HG03378 (cell line): Measurements from ENCODE around the gene PAPOLA.
"Not testable (repeated sequence)": the region's sequence is repeated elsewhere in the genome, so short reads cannot be mapped to it uniquely, and the experiment has no call there.

Experiments
- ATAC-seq: cut with Tn5 transposase; IDR thresholded peaks from one replicate; pipeline ENCODE4 v1.9.1; 2021; ENCODE audit warnings: mild to moderate bottlenecking, moderate library complexity; ENCODE audit not compliant: unreplicated experiment

PAPOLA gene

GRCh38 chr14:96502621-96503305, 581 bp downstream of the PAPOLA start:
- ATAC-seq = peak; percentile 9

- no peak for ATAC-seq
Observed at GRCh38 chr14:96503306-96503679, 1.1 kb downstream of the PAPOLA start.

- ATAC-seq = not testable (repeated sequence)
Observed at GRCh38 chr14:96504353-96504752, 2.2 kb downstream of the PAPOLA start.

- no peak for ATAC-seq
Observed at GRCh38 chr14:96507723-96508122, 5.5 kb downstream of the PAPOLA start.

GRCh38 chr14:96508900-96509299, 6.7 kb downstream of the PAPOLA start:
- no peak for ATAC-seq

- ATAC-seq = no peak
Observed at GRCh38 chr14:96509457-96510090, 7.4 kb downstream of the PAPOLA start.

- ATAC-seq = no peak
Observed at GRCh38 chr14:96511146-96511545, 9.0 kb downstream of the PAPOLA start.

- ATAC-seq = no peak
Observed at GRCh38 chr14:96511667-96512066, 9.5 kb downstream of the PAPOLA start.

GRCh38 chr14:96512122-96512521, 9.9 kb downstream of the PAPOLA start:
- no peak for ATAC-seq

- no peak for ATAC-seq
Observed at GRCh38 chr14:96512602-96513397, 10.6 kb downstream of the PAPOLA start.

- peak; percentile 39 for ATAC-seq
Observed at GRCh38 chr14:96514694-96515093, 12.5 kb downstream of the PAPOLA start.

GRCh38 chr14:96515731-96516130, 13.5 kb downstream of the PAPOLA start:
- ATAC-seq = no peak

GRCh38 chr14:96516351-96516750, 14.2 kb downstream of the PAPOLA start:
- ATAC-seq = no peak

- ATAC-seq = peak; percentile 52
Observed at GRCh38 chr14:96519970-96520369, 17.8 kb downstream of the PAPOLA start.

- ATAC-seq = no peak
Observed at GRCh38 chr14:96525452-96525851, 23.3 kb downstream of the PAPOLA start.

GRCh38 chr14:96532632-96533031, 30.4 kb downstream of the PAPOLA start:
- no peak for ATAC-seq

- ATAC-seq = no peak
Observed at GRCh38 chr14:96536807-96537206, 34.6 kb downstream of the PAPOLA start.

- no peak for ATAC-seq
Observed at GRCh38 chr14:96538097-96538989, 36.2 kb downstream of the PAPOLA start.

- ATAC-seq = no peak
Observed at GRCh38 chr14:96538990-96539317, 36.8 kb downstream of the PAPOLA start.

- no peak for ATAC-seq
Observed at GRCh38 chr14:96554315-96554910, 52.2 kb downstream of the PAPOLA start.

GRCh38 chr14:96559571-96559970, 57.4 kb downstream of the PAPOLA start:
- ATAC-seq = no peak
